IMR-90 (cell line): ENCODE measurements around the gene OSBPL6. TPM values are rescaled to one million over a fixed set of nuclear protein-coding genes. Genes with fewer than 3 reads are reported as not detected.

Experiments used
- ATAC-seq: fragments of 200-7000 bp; cut with Tn5 transposase; 2 replicates; pipeline ENCODE4 v1.9.1; 2020; ENCODE audit warnings: low read depth, mild to moderate bottlenecking, moderate library complexity
- BruUV-seq: library from RNA; stranded (reverse); fragments of 400-500 nt; replicated peaks from 2 replicates; lab custom pipeline; 2021; lab: Mats Ljungman, UMichigan
- CTCF ChIA-PET: fragments of 300-600 bp; formaldehyde crosslinking; extraction: SDS; loops from one replicate; lab custom pipeline; 2021; ENCODE audit warnings: antibody characterized with exemption; lab: Yijun Ruan, JAX
- POLR2A ChIA-PET: fragments of 300-600 bp; sonication (Branson Sonifier 250); formaldehyde crosslinking; loops from one replicate; lab custom pipeline; 2022; ENCODE audit warnings: antibody characterized with exemption; ENCODE audit not compliant: unreplicated experiment; lab: Charles Lee
- DNase-seq: peaks from one replicate; pipeline ENCODE4 v3.0.0; 2013
- H2AFZ ChIP-seq: replicated peaks from 2 replicates; pipeline ENCODE3; 2013; ENCODE audit warnings: low read length, mild to moderate bottlenecking; ENCODE audit not compliant: poor library complexity
- H2AK5ac ChIP-seq: 2 replicates; pipeline ENCODE4 v1.6.1; 2013; ENCODE audit warnings: low read depth, low read length, inconsistent platforms
- H2AK9ac ChIP-seq: replicated peaks from 2 replicates; pipeline ENCODE3; 2013; ENCODE audit warnings: mild to moderate bottlenecking, low read depth, low read length, moderate library complexity; ENCODE audit not compliant: poor library complexity
- H2BK120ac ChIP-seq: 2 replicates; pipeline ENCODE4 v1.6.1; 2013; ENCODE audit warnings: low read depth, low read length, inconsistent platforms
- H2BK15ac ChIP-seq: 3 replicates; pipeline ENCODE4 v1.6.1; 2013; ENCODE audit warnings: low read depth, low read length, inconsistent platforms
- H2BK20ac ChIP-seq: 2 replicates; pipeline ENCODE4 v1.6.1; 2013; ENCODE audit warnings: low read depth, mild to moderate bottlenecking, inconsistent platforms, low read length, moderate library complexity
- H2BK5ac ChIP-seq: 2 replicates; pipeline ENCODE4 v1.6.1; 2013; ENCODE audit warnings: mild to moderate bottlenecking, low read depth, low read length, inconsistent platforms; ENCODE audit not compliant: poor library complexity, severe bottlenecking
- H3K14ac ChIP-seq: replicated peaks from 2 replicates; pipeline ENCODE4 v1.6.1; 2013; ENCODE audit warnings: low read depth, low read length, inconsistent platforms
- H3K18ac ChIP-seq: 2 replicates; pipeline ENCODE4 v1.6.1; 2013; ENCODE audit warnings: low read depth, low read length, control low read depth
- H3K23ac ChIP-seq: 2 replicates; pipeline ENCODE4 v1.6.1; 2013; ENCODE audit warnings: low read depth, low read length, inconsistent platforms
- H3K27ac ChIP-seq: 2 replicates; pipeline ENCODE4 v1.5.1; 2013; ENCODE audit warnings: mild to moderate bottlenecking, control low read depth, low read length; ENCODE audit not compliant: insufficient read depth
- H3K27me3 ChIP-seq: 2 replicates; pipeline ENCODE4 v1.6.1; 2013; ENCODE audit warnings: low read length; ENCODE audit not compliant: control insufficient read depth, insufficient read depth
- H3K36me3 ChIP-seq: 2 replicates; pipeline ENCODE4 v1.6.1; 2013; ENCODE audit warnings: low read length, mixed read lengths; ENCODE audit not compliant: control insufficient read depth, insufficient read depth
- H3K4ac ChIP-seq: 2 replicates; pipeline ENCODE4 v1.6.1; 2013; ENCODE audit warnings: low read depth, low read length, inconsistent platforms
- H3K4me1 ChIP-seq: 2 replicates; pipeline ENCODE4 v1.6.1; 2013; ENCODE audit warnings: low read length, mixed read lengths; ENCODE audit not compliant: control insufficient read depth, insufficient read depth
- H3K4me2 ChIP-seq: 2 replicates; pipeline ENCODE4 v1.6.1; 2013; ENCODE audit warnings: low read depth, mild to moderate bottlenecking, control low read depth, low read length, moderate library complexity
- H3K4me3 ChIP-seq: 2 replicates; pipeline ENCODE4 v1.5.1; 2013; ENCODE audit warnings: low read depth, mild to moderate bottlenecking, control low read depth, low read length, moderate library complexity; ENCODE audit not compliant: insufficient read depth
- H3K56ac ChIP-seq: 2 replicates; pipeline ENCODE4 v1.6.1; 2013; ENCODE audit warnings: low read length, inconsistent platforms; ENCODE audit not compliant: insufficient read depth; ENCODE audit errors: extremely low read depth
- H3K79me1 ChIP-seq, 2 experiments: 2 replicates each; pipeline ENCODE4 v1.6.1; 2013; ENCODE audit warnings: low read length in 2 of 2, inconsistent platforms in 1 of 2, low read depth in 1 of 2
- H3K9ac ChIP-seq: 2 replicates; pipeline ENCODE4 v1.6.1; 2013; ENCODE audit warnings: low read depth, low read length, control low read depth
- H3K9me1 ChIP-seq: 2 replicates; pipeline ENCODE4 v1.6.1; 2013; ENCODE audit warnings: low read length, inconsistent platforms; ENCODE audit not compliant: insufficient read depth
- H3K9me3 ChIP-seq: 2 replicates; pipeline ENCODE4 v1.6.1; 2013; ENCODE audit warnings: low read length; ENCODE audit not compliant: control insufficient read depth, insufficient read depth
- H4K20me1 ChIP-seq: 2 replicates; pipeline ENCODE4 v1.6.1; 2013; ENCODE audit warnings: low read length, inconsistent platforms; ENCODE audit not compliant: insufficient read depth
- H4K5ac ChIP-seq: 2 replicates; pipeline ENCODE4 v1.6.1; 2013; ENCODE audit warnings: mild to moderate bottlenecking, low read depth, low read length, control low read depth
- H4K8ac ChIP-seq, 2 experiments: 2 replicates each; pipeline ENCODE4 v1.6.1; 2013; ENCODE audit warnings: low read depth in 2 of 2, low read length in 2 of 2, control low read depth in 1 of 2, inconsistent platforms in 1 of 2
- H4K91ac ChIP-seq: 2 replicates; pipeline ENCODE4 v1.6.1; 2013; ENCODE audit warnings: low read depth, low read length, inconsistent platforms; ENCODE audit not compliant: insufficient read depth
- RCOR1 ChIP-seq: IDR thresholded peaks from 2 replicates; pipeline ENCODE4 v1.6.1; 2012; ENCODE audit warnings: mild to moderate bottlenecking, low read length, improper control_type of control experiment; ENCODE audit not compliant: insufficient replicate concordance
- WGBS, 2 experiments: methylation state at CpG; one replicate each; pipeline versions ENCODE4 v1.1.5 to v1.1.7; 2013; ENCODE audit warnings: missing lambda C conversion rate in 2 of 2; ENCODE audit not compliant: insufficient read length in 1 of 2; ENCODE audit errors: extremely low coverage in 2 of 2; 5-methylcytosine and 5-hydroxymethylcytosine counted together
- dilution Hi-C: fragments of 300-500 bp; cut with HindIII; formaldehyde crosslinking; loops from one replicate; pipeline ENCODE4 v1.14.3; 2018; ENCODE audit warnings: low sequenced_read_pairs; ENCODE audit not compliant: unreplicated experiment
- in situ Hi-C: fragments of 300-500 bp; cut with MboI; formaldehyde crosslinking; loops from 3 replicates; pipeline ENCODE4 v1.14.3; 2019; ENCODE audit warnings: low sequenced_read_pairs, inconsistent platforms, mixed read lengths
- intact Hi-C: fragments of 100-400 bp; cut with micrococcal nuclease; formaldehyde crosslinking; loops from 2 replicates; pipeline ENCODE4 v1.10.0; 2022
- polyA plus RNA-seq, 3 experiments: library from polyadenylated mRNA; depleted of rRNA; stranded (reverse); fragments of >200 nt; gene quantifications; 2 replicates each; pipeline ENCODE4 v1.2.3, GENCODE V29; 2012; ENCODE audit warnings: low replicate concordance in 1 of 3
- total RNA-seq: library from RNA; depleted of rRNA; stranded (reverse); fragments of >200 nt; gene quantifications from 2 replicates; pipeline ENCODE4 v1.2.3, GENCODE V29; 2012

OSBPL6 gene
- total and polyA plus RNA-seq, 2 of the 4 experiments (the other 2 are of a cell fraction), result 3.2 to 3.7 TPM

DNA sequence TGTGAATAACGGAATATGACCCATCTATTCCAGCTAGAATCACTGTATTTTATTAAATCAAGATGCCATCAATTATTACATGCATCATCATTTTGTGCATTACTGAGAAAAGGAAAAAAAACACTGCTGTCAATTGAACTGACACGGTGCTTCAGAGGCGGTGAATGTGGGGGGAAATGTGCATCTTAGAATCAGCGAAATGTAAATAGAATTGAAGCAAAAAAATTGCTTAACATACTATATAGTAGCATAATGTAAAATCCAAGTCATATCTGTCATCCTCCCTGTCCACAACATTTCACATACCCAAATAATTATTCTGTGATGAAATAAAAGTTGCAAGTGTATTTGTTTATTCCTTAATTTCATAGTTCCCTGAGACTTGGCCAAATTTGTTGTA is 172.1 kb downstream of the OSBPL6 start:
- H4K8ac ChIP-seq, result no peak overlapping the region
- no peaks in the 10 kb centered on the region for H3K36me3 ChIP-seq
- H4K5ac ChIP-seq, result no peak overlapping the region
- H4K91ac ChIP-seq, result no peak overlapping the region
- no peak overlapping the region for H3K4ac ChIP-seq
- H2BK15ac ChIP-seq, result no peak overlapping the region
- no peaks in the 10 kb centered on the region for H3K9me3 ChIP-seq
- ChIA-PET POLR2A (no interaction called here), CTCF (no interaction called here)
- H2BK120ac ChIP-seq, result no peak overlapping the region
- H3K27me3 ChIP-seq, result no peaks in the 10 kb centered on the region
- no peak overlapping the region for H3K14ac ChIP-seq
- H3K4me2 ChIP-seq, result no peak overlapping the region
- intact Hi-C loops, result no loop called here
- no peaks in the 10 kb centered on the region for H4K20me1 ChIP-seq
- no peak overlapping the region for H3K9ac ChIP-seq
- DNase-seq (no peak), ATAC-seq (no peak)
- no peaks in the 10 kb centered on the region for H3K79me1 ChIP-seq
- no peak overlapping the region for H3K18ac ChIP-seq
- H2AK9ac ChIP-seq, result no peak overlapping the region
- WGBS, 2 experiments, result no CpG with 5 or more reads among the region's 4 CpGs
- no peaks in the 10 kb centered on the region for H3K9me1 ChIP-seq
- no peak overlapping the region for H3K56ac ChIP-seq
- H2BK20ac ChIP-seq, result no peak overlapping the region
- in situ Hi-C loops, result no loop called here
- no peak for TF ChIP-seq RCOR1
- H3K23ac ChIP-seq, result no peak overlapping the region
- H2BK5ac ChIP-seq, result no peak overlapping the region
- no TSS peak for BruUV-seq
- H2AFZ ChIP-seq, result no peak overlapping the region
- no peak overlapping the region for H3K4me3 ChIP-seq
- no peak overlapping the region for H2AK5ac ChIP-seq
- dilution Hi-C loops, result no loop called here
- no peak overlapping the region for H3K27ac ChIP-seq
- no peaks in the 10 kb centered on the region for H3K4me1 ChIP-seq
